WERI-Rb-1 (cell line): ENCODE results near the gene BIN2.

Source experiments
- DNase-seq: peaks from one replicate; pipeline ENCODE4 v3.0.0-alpha.2; 2020
- H3K27ac ChIP-seq: fragments of 250-450 bp; sonication (Bioruptor Pico); 2 replicates; pipeline ENCODE4 v1.5.1; 2020; ENCODE audit warnings: mild to moderate bottlenecking, moderate library complexity
- H3K27me3 ChIP-seq: fragments of 250-450 bp; sonication (Bioruptor Pico); 2 replicates; pipeline ENCODE4 v1.5.1; 2021; ENCODE audit warnings: mild to moderate bottlenecking, low read depth, moderate library complexity; ENCODE audit not compliant: insufficient read depth, severe bottlenecking
- H3K36me3 ChIP-seq: fragments of 250-450 bp; sonication (Bioruptor Pico); 2 replicates; pipeline ENCODE4 v1.5.1; 2020; ENCODE audit warnings: mild to moderate bottlenecking, moderate library complexity
- H3K4me3 ChIP-seq: 2 replicates; pipeline ENCODE4 v1.5.1; 2011; ENCODE audit warnings: low read depth, mild to moderate bottlenecking, control low read depth, low read length
- H3K9me3 ChIP-seq: fragments of 250-450 bp; sonication (Bioruptor Pico); 2 replicates; pipeline ENCODE4 v1.5.1; 2021; ENCODE audit warnings: mild to moderate bottlenecking, moderate library complexity; ENCODE audit not compliant: severe bottlenecking
- TF ChIP-seq, protein P1 (sequence below): IDR thresholded peaks from 2 replicates; pipeline ENCODE4 v1.5.1; 2011; ENCODE audit warnings: low read depth, mild to moderate bottlenecking, control low read depth, inconsistent platforms, low read length

The BIN2 gene

DNA sequence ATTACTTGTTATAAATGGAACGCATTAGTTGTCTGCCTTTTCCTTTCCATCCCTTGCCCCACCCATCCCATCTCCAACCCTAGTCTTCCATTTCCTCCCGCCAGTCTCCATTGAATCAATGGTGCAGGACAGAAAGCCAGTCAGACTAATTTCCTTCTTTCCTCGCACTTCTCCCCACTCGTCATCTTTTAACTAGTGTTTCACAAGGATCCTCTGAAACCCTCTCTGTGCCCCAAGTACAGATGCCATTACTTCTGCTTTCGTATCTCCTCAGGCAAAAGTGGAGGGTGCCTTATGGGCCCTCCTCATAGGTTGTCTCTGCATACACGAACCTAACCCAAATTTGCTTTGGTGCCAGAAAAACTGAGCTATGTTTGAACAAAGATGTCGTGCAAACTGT, 81.1 kb downstream of the BIN2 start:
- no peaks in the 10 kb centered on the region for H3K9me3 ChIP-seq
- peaks cover 28% of the 10 kb centered on the region for H3K36me3 ChIP-seq
- H3K27me3 ChIP-seq = no peaks in the 10 kb centered on the region
- no peak for DNase-seq
- TF ChIP-seq, protein P1, sequence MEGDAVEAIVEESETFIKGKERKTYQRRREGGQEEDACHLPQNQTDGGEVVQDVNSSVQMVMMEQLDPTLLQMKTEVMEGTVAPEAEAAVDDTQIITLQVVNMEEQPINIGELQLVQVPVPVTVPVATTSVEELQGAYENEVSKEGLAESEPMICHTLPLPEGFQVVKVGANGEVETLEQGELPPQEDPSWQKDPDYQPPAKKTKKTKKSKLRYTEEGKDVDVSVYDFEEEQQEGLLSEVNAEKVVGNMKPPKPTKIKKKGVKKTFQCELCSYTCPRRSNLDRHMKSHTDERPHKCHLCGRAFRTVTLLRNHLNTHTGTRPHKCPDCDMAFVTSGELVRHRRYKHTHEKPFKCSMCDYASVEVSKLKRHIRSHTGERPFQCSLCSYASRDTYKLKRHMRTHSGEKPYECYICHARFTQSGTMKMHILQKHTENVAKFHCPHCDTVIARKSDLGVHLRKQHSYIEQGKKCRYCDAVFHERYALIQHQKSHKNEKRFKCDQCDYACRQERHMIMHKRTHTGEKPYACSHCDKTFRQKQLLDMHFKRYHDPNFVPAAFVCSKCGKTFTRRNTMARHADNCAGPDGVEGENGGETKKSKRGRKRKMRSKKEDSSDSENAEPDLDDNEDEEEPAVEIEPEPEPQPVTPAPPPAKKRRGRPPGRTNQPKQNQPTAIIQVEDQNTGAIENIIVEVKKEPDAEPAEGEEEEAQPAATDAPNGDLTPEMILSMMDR = no peak
- no peak overlapping the region for H3K4me3 ChIP-seq
- no peak overlapping the region for H3K27ac ChIP-seq

DNA sequence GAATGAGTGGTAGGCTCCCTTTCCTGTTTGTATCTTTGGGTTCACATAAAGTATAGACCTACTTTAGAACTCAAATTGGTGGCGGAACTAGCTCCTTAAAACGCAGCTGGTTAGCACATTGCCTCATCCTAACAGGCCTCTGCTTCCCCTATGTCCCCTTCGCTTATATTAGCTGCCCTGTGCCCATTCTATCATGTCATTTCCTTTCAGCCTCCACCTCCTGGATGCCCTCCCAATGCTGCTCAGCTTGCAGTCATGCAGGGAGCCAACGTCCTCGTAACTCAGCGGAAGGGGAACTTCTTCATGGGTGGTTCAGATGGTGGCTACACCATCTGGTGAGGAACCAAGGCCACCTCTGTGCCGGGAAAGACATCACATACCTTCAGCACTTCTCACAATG, 81.9 kb downstream of the BIN2 start:
- TF ChIP-seq, protein P1 = no peak

DNA sequence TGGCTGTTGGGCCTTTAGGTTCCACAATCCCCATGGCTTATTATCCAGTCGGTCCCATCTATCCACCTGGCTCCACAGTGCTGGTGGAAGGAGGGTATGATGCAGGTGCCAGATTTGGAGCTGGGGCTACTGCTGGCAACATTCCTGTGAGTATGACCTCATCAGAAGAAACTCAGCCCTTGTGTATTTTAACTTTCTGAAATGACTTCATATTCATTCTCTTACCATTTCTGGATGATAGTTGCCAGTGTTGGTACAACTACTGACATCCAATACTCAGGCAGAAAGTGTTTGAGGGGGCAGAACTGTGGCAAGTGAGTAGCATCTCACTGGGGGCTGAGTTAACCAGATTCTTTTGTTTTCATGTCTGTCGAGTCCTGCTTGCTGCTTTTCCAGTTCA, 83.0 kb downstream of the BIN2 start:
- Histone ChIP-seq H3K36me3 (peaks cover 28% of the 10 kb centered on the region), H3K9me3 (no peaks in the 10 kb centered on the region), H3K27ac (no peak overlapping the region), H3K4me3 (no peak overlapping the region), H3K27me3 (no peaks in the 10 kb centered on the region)
- TF ChIP-seq, protein P1 = no peak
- DNase-seq = no peak

More for the DNA sequence above, 81.9 kb downstream of the BIN2 start:
- Histone ChIP-seq H3K27ac (no peak overlapping the region), H3K27me3 (no peaks in the 10 kb centered on the region), H3K9me3 (no peaks in the 10 kb centered on the region), H3K4me3 (no peak overlapping the region), H3K36me3 (peaks cover 28% of the 10 kb centered on the region)
- no peak for DNase-seq

DNA sequence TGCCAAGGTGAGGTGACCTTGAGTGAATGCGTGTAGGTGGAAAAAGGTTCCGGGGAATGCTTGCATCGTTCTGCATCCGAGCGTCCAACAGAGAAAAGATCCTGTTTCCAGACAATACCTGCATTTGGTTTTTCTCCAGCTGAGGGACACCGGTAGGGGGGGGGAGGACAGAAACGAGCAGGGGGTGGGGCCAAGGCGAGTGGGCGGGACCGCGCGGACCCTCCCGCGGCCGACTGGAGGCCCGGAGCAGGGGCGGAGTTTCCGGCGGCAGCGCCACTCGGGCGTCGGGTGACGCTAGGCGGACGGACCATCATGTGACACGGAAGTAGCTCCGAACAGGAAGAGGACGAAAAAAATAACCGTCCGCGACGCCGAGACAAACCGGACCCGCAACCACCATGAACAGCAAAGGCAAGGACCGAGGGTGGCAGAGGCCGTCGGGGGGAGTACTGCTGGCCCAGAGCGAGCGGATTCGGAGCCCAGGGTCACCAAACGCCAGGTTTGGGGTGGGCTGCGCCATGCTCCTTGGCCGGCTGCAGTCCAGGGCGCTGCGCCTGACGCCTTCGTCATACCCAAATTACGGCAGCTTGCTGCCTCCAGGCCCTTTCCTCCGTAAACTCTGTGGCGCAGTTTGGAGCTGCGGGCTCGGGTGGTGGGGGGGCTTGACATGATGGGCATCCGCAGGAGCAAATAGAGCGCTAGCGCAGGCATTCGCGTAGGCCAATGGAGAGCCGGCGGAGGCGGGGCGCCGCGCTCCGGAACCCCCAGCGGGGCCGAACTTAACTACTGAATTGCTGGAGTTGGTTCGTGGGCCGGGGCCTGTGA, 85.3 kb downstream of the BIN2 start, which contains the start of gene DAZAP2:
Gene DAZAP2, plus strand, starts transcription at position 317 of the 825 bp plus-strand sequence. Its CDS starts 82 bp downstream, at position 399.
- TF ChIP-seq, protein P1 = peak; percentile 27; the same call in 1 of the 2 replicates
- H3K4me3 ChIP-seq = peak within 1 kb of the TSS; percentile 96
- peak within 1 kb of the TSS; percentile 92 for H3K27ac ChIP-seq
- H3K9me3 ChIP-seq = no peaks in the 10 kb centered on the region
- DNase-seq = peak; percentile 96
- H3K36me3 ChIP-seq = peaks cover 21% of the 10 kb centered on the region
- no peaks in the 10 kb centered on the region for H3K27me3 ChIP-seq

DNA sequence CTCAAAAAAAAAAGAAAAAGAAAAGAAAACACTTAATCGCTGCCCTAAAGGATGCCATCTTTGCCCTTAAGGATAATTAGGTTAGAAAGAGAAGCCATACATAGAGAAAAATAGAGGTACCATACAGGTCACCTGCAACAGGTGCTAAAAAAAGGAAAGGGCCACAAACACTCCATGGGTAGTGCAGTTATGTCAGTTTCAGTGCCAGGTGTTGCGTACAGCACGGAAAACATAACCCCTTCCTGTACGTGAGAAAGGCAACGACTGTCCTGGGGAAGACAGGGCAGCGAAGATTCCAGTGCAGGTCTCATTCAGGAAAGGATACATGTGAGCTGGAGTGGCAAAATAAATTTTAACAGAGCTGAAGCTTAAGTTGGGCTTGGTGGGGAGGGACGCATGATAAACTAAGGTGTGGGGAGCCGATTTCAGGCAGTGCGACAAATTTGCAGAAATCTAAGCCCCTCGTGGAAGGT, 85.9 kb downstream of the BIN2 start:
- Histone ChIP-seq H3K27ac (peak overlapping the region; percentile 39), H3K27me3 (no peaks in the 10 kb centered on the region), H3K36me3 (peaks cover 21% of the 10 kb centered on the region), H3K9me3 (no peaks in the 10 kb centered on the region), H3K4me3 (peak overlapping the region; percentile 96)
- TF ChIP-seq, protein P1 = no peak
- DNase-seq = no peak
